Neural progenitor cell (in vitro differentiated cells): ENCODE measurements around the gene GRAMD1B.

Source experiments
- CTCF ChIP-seq: fragments of 200-600 bp; sonication (generic); IDR thresholded peaks from 2 replicates; pipeline ENCODE4 v1.5.1; 2017; ENCODE audit warnings: antibody characterized with exemption, mild to moderate bottlenecking
- EZH2 ChIP-seq: fragments of 200-600 bp; sonication (generic); IDR thresholded peaks from 2 replicates; pipeline ENCODE4 v1.6.1; 2017; ENCODE audit warnings: antibody characterized with exemption, mild to moderate bottlenecking, moderate library complexity

GRCh38 chr11:123544631-123545375, 114.7 kb downstream of the GRAMD1B start:
- no peak for TF ChIP-seq CTCF
- TF ChIP-seq EZH2, result no peak
